Effector memory CD4-positive, alpha-beta T cell (primary cell): ENCODE data around the gene ARMC3.
"Not testable (repeated sequence)": the region's sequence is repeated elsewhere in the genome, so short reads cannot be mapped to it uniquely, and the experiment has no call there.

Source experiments
- DNase-seq, 3 donors: peaks; one replicate each; pipeline ENCODE4 v3.0.0-alpha.2; 2020
- H3K27ac ChIP-seq: 2 replicates; pipeline ENCODE4 v1.7.0; 2013; ENCODE audit warnings: mild to moderate bottlenecking, low read length, moderate library complexity; ENCODE audit not compliant: insufficient read depth, poor library complexity, severe bottlenecking
- H3K27me3 ChIP-seq: replicated peaks from 2 replicates; pipeline ENCODE4 v1.7.0; 2013; ENCODE audit warnings: mild to moderate bottlenecking, low read length; ENCODE audit not compliant: insufficient read depth, control insufficient read depth, poor library complexity, severe bottlenecking
- H3K36me3 ChIP-seq: 2 replicates; pipeline ENCODE4 v1.7.0; 2013; ENCODE audit warnings: mild to moderate bottlenecking, low read length, moderate library complexity; ENCODE audit not compliant: control insufficient read depth, insufficient read depth
- H3K4me1 ChIP-seq: 2 replicates; pipeline ENCODE4 v1.7.0; 2013; ENCODE audit warnings: low read length, mild to moderate bottlenecking; ENCODE audit not compliant: control insufficient read depth, insufficient read depth, poor library complexity, severe bottlenecking
- H3K4me3 ChIP-seq: 2 replicates; pipeline ENCODE4 v1.7.0; 2013; ENCODE audit warnings: low read length, low read depth, mild to moderate bottlenecking; ENCODE audit not compliant: insufficient read depth, poor library complexity, severe bottlenecking
- H3K9me3 ChIP-seq: 2 replicates; pipeline ENCODE4 v1.7.0; 2013; ENCODE audit warnings: mild to moderate bottlenecking, low read length, moderate library complexity; ENCODE audit not compliant: control insufficient read depth

ARMC3 gene

GRCh38 chr10:23069019-23069815 is 141.4 kb downstream of the ARMC3 start:
- no peaks in the 10 kb centered on the region for H3K9me3 ChIP-seq
- peaks cover 4% of the 10 kb centered on the region for H3K27me3 ChIP-seq
- no peak overlapping the region for H3K27ac ChIP-seq
- no peaks in the 10 kb centered on the region for H3K4me1 ChIP-seq
- H3K4me3 ChIP-seq = no peak overlapping the region
- no peak for DNase-seq
- no peaks in the 10 kb centered on the region for H3K36me3 ChIP-seq

- not testable (repeated sequence) for H3K36me3 ChIP-seq, DNase-seq, H3K27me3 ChIP-seq
Observed at GRCh38 chr10:23070092-23070912, 142.4 kb downstream of the ARMC3 start.

GRCh38 chr10:23070913-23071218 is 143.0 kb downstream of the ARMC3 start:
- Histone ChIP-seq H3K27ac (no peak overlapping the region), H3K4me3 (no peak overlapping the region), H3K9me3 (no peaks in the 10 kb centered on the region), H3K27me3 (peaks cover 4% of the 10 kb centered on the region), H3K36me3 (no peaks in the 10 kb centered on the region), H3K4me1 (no peaks in the 10 kb centered on the region)
- DNase-seq = no peak

More at GRCh38 chr10:23070092-23070912, 142.4 kb downstream of the ARMC3 start:
- not testable (repeated sequence) for H3K27ac ChIP-seq, H3K9me3 ChIP-seq, H3K4me1 ChIP-seq, H3K4me3 ChIP-seq

- H3K27me3 ChIP-seq, H3K4me1 ChIP-seq, H3K4me3 ChIP-seq, H3K27ac ChIP-seq, DNase-seq, H3K36me3 ChIP-seq, H3K9me3 ChIP-seq: not testable (repeated sequence)
Observed at GRCh38 chr10:23072593-23072992, 144.7 kb downstream of the ARMC3 start.

- Histone ChIP-seq H3K27me3 (peaks cover 3% of the 10 kb centered on the region), H3K9me3 (no peaks in the 10 kb centered on the region), H3K4me3 (no peak overlapping the region), H3K36me3 (no peaks in the 10 kb centered on the region), H3K27ac (no peak overlapping the region), H3K4me1 (no peaks in the 10 kb centered on the region)
- DNase-seq = no peak
Observed at GRCh38 chr10:23073527-23073926, 145.7 kb downstream of the ARMC3 start.

- Histone ChIP-seq H3K27me3 (peaks cover 6% of the 10 kb centered on the region), H3K9me3 (no peaks in the 10 kb centered on the region)
- no peak for DNase-seq
Observed at GRCh38 chr10:23075672-23076071, 147.8 kb downstream of the ARMC3 start.

GRCh38 chr10:23078114-23078513 is 150.3 kb downstream of the ARMC3 start:
- Histone ChIP-seq H3K27me3 (peaks cover 6% of the 10 kb centered on the region), H3K4me3 (no peak overlapping the region), H3K9me3 (no peaks in the 10 kb centered on the region)

More at GRCh38 chr10:23075672-23076071, 147.8 kb downstream of the ARMC3 start:
- Histone ChIP-seq H3K4me3 (no peak overlapping the region), H3K36me3 (no peaks in the 10 kb centered on the region), H3K4me1 (no peaks in the 10 kb centered on the region), H3K27ac (no peak overlapping the region)

GRCh38 chr10:23079700-23080099 is 151.8 kb downstream of the ARMC3 start:
- Histone ChIP-seq H3K4me1 (no peaks in the 10 kb centered on the region), H3K4me3 (no peak overlapping the region), H3K36me3 (no peaks in the 10 kb centered on the region), H3K27ac (no peak overlapping the region), H3K9me3 (no peaks in the 10 kb centered on the region), H3K27me3 (peaks cover 6% of the 10 kb centered on the region)
- DNase-seq = no peak

More at GRCh38 chr10:23078114-23078513, 150.3 kb downstream of the ARMC3 start:
- Histone ChIP-seq H3K4me1 (no peaks in the 10 kb centered on the region), H3K27ac (no peak overlapping the region), H3K36me3 (no peaks in the 10 kb centered on the region)
- DNase-seq = no peak

GRCh38 chr10:23080262-23080661 is 152.4 kb downstream of the ARMC3 start:
- no peaks in the 10 kb centered on the region for H3K36me3 ChIP-seq
- no peaks in the 10 kb centered on the region for H3K4me1 ChIP-seq
- H3K9me3 ChIP-seq = no peaks in the 10 kb centered on the region
- H3K27ac ChIP-seq = no peak overlapping the region
- DNase-seq = no peak
- H3K4me3 ChIP-seq = no peak overlapping the region
- peaks cover 6% of the 10 kb centered on the region for H3K27me3 ChIP-seq

GRCh38 chr10:23081221-23081750 is 153.4 kb downstream of the ARMC3 start:
- H3K36me3 ChIP-seq = no peaks in the 10 kb centered on the region
- no peak for DNase-seq
- no peak overlapping the region for H3K4me3 ChIP-seq
- H3K9me3 ChIP-seq = no peaks in the 10 kb centered on the region
- no peaks in the 10 kb centered on the region for H3K4me1 ChIP-seq
- H3K27me3 ChIP-seq = peaks cover 6% of the 10 kb centered on the region
- no peak overlapping the region for H3K27ac ChIP-seq
